PC-3 (cell line): ENCODE results near the gene TOMM70. TPM values are rescaled to one million over a fixed set of nuclear protein-coding genes. Genes with fewer than 3 reads are reported as not detected.

Experiments used
- ATAC-seq: fragments of 200-7000 bp; cut with Tn5 transposase; 2 replicates; pipeline ENCODE4 v1.9.1; 2020; ENCODE audit warnings: mild to moderate bottlenecking, moderate library complexity
- BruUV-seq: library from RNA; stranded (reverse); fragments of 400-500 nt; replicated peaks from 2 replicates; lab custom pipeline; 2021; lab: Mats Ljungman, UMichigan
- CTCF ChIA-PET: fragments of 300-600 bp; sonication (Branson Sonifier 250); formaldehyde crosslinking; loops from one replicate; lab custom pipeline; 2022; ENCODE audit warnings: antibody characterized with exemption; lab: Charles Lee
- POLR2A ChIA-PET: fragments of 300-600 bp; sonication (Branson Sonifier 250); formaldehyde crosslinking; loops from one replicate; lab custom pipeline; 2022; ENCODE audit warnings: antibody characterized with exemption; ENCODE audit not compliant: unreplicated experiment; lab: Charles Lee
- DNase-seq: peaks from one replicate; pipeline ENCODE4 v3.0.0-alpha.2; 2015
- H2AFZ ChIP-seq: fragments of 300-600 bp; sonication (generic); 2 replicates; pipeline ENCODE4 v1.6.0; 2016; ENCODE audit warnings: antibody characterized with exemption, low read length
- H3F3A ChIP-seq: fragments of 300-600 bp; sonication (generic); one replicate; pipeline ENCODE4 v1.6.0; 2017; ENCODE audit warnings: antibody characterized with exemption, low read length, control low read depth, mild to moderate bottlenecking; ENCODE audit not compliant: unreplicated experiment
- H3K27ac ChIP-seq: fragments of 300-600 bp; sonication (generic); 2 replicates; pipeline ENCODE4 v1.5.1; 2016; ENCODE audit warnings: mild to moderate bottlenecking, low read length
- H3K27me3 ChIP-seq: fragments of 300-600 bp; sonication (generic); 2 replicates; pipeline ENCODE4 v1.6.1; 2016; ENCODE audit warnings: low read length, mixed read lengths
- H3K36me3 ChIP-seq: fragments of 300-600 bp; sonication (generic); 2 replicates; pipeline ENCODE4 v1.6.1; 2016; ENCODE audit warnings: low read depth, mixed run types, low read length, mixed read lengths
- H3K4me1 ChIP-seq: fragments of 300-600 bp; sonication (generic); 2 replicates; pipeline ENCODE4 v1.5.1; 2016; ENCODE audit warnings: low read length; ENCODE audit not compliant: insufficient read depth
- H3K4me2 ChIP-seq: fragments of 300-600 bp; sonication (generic); 2 replicates; pipeline ENCODE4 v1.6.0; 2016; ENCODE audit warnings: low read length
- H3K4me3 ChIP-seq: fragments of 300-600 bp; sonication (generic); 2 replicates; pipeline ENCODE4 v1.5.1; 2016; ENCODE audit warnings: mild to moderate bottlenecking, low read length, mixed read lengths
- H3K79me2 ChIP-seq: fragments of 300-600 bp; sonication (generic); 2 replicates; pipeline ENCODE4 v1.6.1; 2017; ENCODE audit warnings: low read length, mixed read lengths
- H3K9ac ChIP-seq: fragments of 300-600 bp; sonication (generic); 2 replicates; pipeline ENCODE4 v1.6.0; 2016; ENCODE audit warnings: mild to moderate bottlenecking, low read length
- H3K9me2 ChIP-seq: fragments of 300-600 bp; sonication (generic); replicated peaks from 2 replicates; pipeline ENCODE4 v1.6.1; 2016; ENCODE audit warnings: mixed run types, low read length, mixed read lengths
- H3K9me3 ChIP-seq: fragments of 300-600 bp; sonication (generic); 2 replicates; pipeline ENCODE4 v1.6.1; 2016; ENCODE audit warnings: low read length, mixed read lengths
- H4K20me1 ChIP-seq: fragments of 300-600 bp; sonication (generic); 2 replicates; pipeline ENCODE4 v1.6.1; 2016; ENCODE audit warnings: low read length, mixed read lengths
- CTCF ChIP-seq: fragments of 300-600 bp; sonication (generic); conservative IDR thresholded peaks from 2 replicates; pipeline ENCODE4 v1.5.1; 2017; ENCODE audit warnings: antibody characterized with exemption, low read depth, mild to moderate bottlenecking, low read length
- EZH2 ChIP-seq: fragments of 300-600 bp; sonication (generic); IDR thresholded peaks from one replicate; pipeline ENCODE4 v1.6.1; 2017; ENCODE audit warnings: antibody characterized with exemption, mild to moderate bottlenecking, low read length; ENCODE audit not compliant: unreplicated experiment
- EZH2phosphoT487 ChIP-seq: fragments of 300-600 bp; sonication (generic); IDR thresholded peaks from 2 replicates; pipeline ENCODE4 v1.6.1; 2018; ENCODE audit warnings: mild to moderate bottlenecking, antibody characterized with exemption, low read length, borderline replicate concordance
- intact Hi-C: fragments of 100-400 bp; cut with micrococcal nuclease; formaldehyde crosslinking; loops from 2 replicates; pipeline ENCODE4 v1.9.0; 2023
- total RNA-seq: library from RNA; depleted of rRNA; stranded (reverse); fragments of >200 nt; gene quantifications from 2 replicates; pipeline ENCODE4 v1.2.3, GENCODE V29; 2014

TOMM70 gene
- total RNA-seq, 1 experiment from 2014 or later, result 85.3 TPM

GRCh38 chr3:100419406-100419805, 18.5 kb upstream of the TOMM70 start:
- Histone ChIP-seq H3K9me3 (no peaks in the 10 kb centered on the region), H3K4me1 (no peaks in the 10 kb centered on the region), H3K4me3 (no peak overlapping the region), H4K20me1 (no peaks in the 10 kb centered on the region), H2AFZ (no peak overlapping the region), H3K9ac (no peak overlapping the region), H3K27me3 (no peaks in the 10 kb centered on the region), H3K4me2 (no peak overlapping the region), H3F3A (no peaks in the 10 kb centered on the region), H3K27ac (no peak overlapping the region), H3K79me2 (no peaks in the 10 kb centered on the region), H3K36me3 (no peaks in the 10 kb centered on the region), H3K9me2 (no peaks in the 10 kb centered on the region)
- ChIA-PET CTCF (no interaction called here), POLR2A (no interaction called here)
- BruUV-seq, result no TSS peak
- no peak for ATAC-seq
- TF ChIP-seq EZH2phosphoT487 (no peak), CTCF (no peak), EZH2 (no peak)
- intact Hi-C loops, result no loop called here
- DNase-seq, result no peak

- POLR2A ChIA-PET, result no interaction called here
- BruUV-seq, result no TSS peak
Observed at GRCh38 chr3:100416863-100417262, 16.0 kb upstream of the TOMM70 start.

DNA sequence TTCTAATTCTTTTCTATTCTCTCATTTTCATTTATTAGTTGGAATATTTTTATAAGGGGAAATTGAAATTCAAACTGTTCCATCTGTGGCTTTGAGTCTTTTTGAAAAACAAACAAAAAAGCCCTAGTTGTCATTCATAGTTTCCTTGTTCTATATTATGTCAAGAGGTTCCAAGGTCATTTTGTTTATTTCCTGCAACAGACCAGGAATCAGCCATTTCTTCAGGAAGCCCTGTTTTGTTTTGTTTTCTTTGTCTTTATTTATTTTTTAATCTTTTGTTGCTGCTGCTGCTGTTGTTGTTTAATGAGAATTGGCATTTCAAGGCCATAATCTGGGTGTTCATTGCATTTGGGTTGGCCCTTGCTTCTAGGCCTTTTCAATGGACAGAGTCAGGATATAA, 15.3 kb upstream of the TOMM70 start:
- Histone ChIP-seq H3K9ac (no peak overlapping the region), H3K9me3 (no peaks in the 10 kb centered on the region), H3K9me2 (no peaks in the 10 kb centered on the region), H3K4me3 (no peak overlapping the region), H2AFZ (no peak overlapping the region), H3K79me2 (no peaks in the 10 kb centered on the region), H3K27ac (no peak overlapping the region), H3F3A (no peaks in the 10 kb centered on the region), H4K20me1 (no peaks in the 10 kb centered on the region), H3K4me1 (no peaks in the 10 kb centered on the region), H3K27me3 (no peaks in the 10 kb centered on the region), H3K36me3 (0 out of 2 replicates have a peak, but pooled peaks cover 9% of the 10 kb centered on the region), H3K4me2 (no peak overlapping the region)
- BruUV-seq, result no TSS peak
- ChIA-PET CTCF (no interaction called here), POLR2A (no interaction called here)
- ATAC-seq (no peak), DNase-seq (no peak)
- TF ChIP-seq EZH2 (no peak), CTCF (no peak), EZH2phosphoT487 (no peak)
- intact Hi-C loops, result no loop called here

More at GRCh38 chr3:100416863-100417262, 16.0 kb upstream of the TOMM70 start:
- no peaks in the 10 kb centered on the region for H4K20me1 ChIP-seq
- H2AFZ ChIP-seq, result no peak overlapping the region
- H3K36me3 ChIP-seq, result 0 out of 2 replicates have a peak, but pooled peaks cover 6% of the 10 kb centered on the region
- TF ChIP-seq EZH2phosphoT487, result no peak
- CTCF ChIA-PET, result no interaction called here
- intact Hi-C loops, result no loop called here
- H3K9me3 ChIP-seq, result no peaks in the 10 kb centered on the region
- H3K27ac ChIP-seq, result no peak overlapping the region
- H3K4me3 ChIP-seq, result no peak overlapping the region
- no peak for DNase-seq
- H3K9ac ChIP-seq, result no peak overlapping the region
- no peaks in the 10 kb centered on the region for H3K9me2 ChIP-seq
- no peaks in the 10 kb centered on the region for H3F3A ChIP-seq
- ATAC-seq, result no peak
- H3K4me2 ChIP-seq, result no peak overlapping the region
- no peaks in the 10 kb centered on the region for H3K27me3 ChIP-seq
- H3K79me2 ChIP-seq, result no peaks in the 10 kb centered on the region
- no peaks in the 10 kb centered on the region for H3K4me1 ChIP-seq
